Stimulated activated CD4-positive, alpha-beta T cell treated with anti-CD3 and anti-CD28 coated beads, TNF-alpha, amount 100 ng/mL, for 4 hours (primary cell): ENCODE results near the gene FNDC11.

ENCODE experiments used
- DNase-seq, 3 experiments: peaks; one replicate each; pipeline ENCODE4 v3.0.0-alpha.2; 2020; ENCODE audit warnings: low read depth in 3 of 3

The FNDC11 gene

DNA sequence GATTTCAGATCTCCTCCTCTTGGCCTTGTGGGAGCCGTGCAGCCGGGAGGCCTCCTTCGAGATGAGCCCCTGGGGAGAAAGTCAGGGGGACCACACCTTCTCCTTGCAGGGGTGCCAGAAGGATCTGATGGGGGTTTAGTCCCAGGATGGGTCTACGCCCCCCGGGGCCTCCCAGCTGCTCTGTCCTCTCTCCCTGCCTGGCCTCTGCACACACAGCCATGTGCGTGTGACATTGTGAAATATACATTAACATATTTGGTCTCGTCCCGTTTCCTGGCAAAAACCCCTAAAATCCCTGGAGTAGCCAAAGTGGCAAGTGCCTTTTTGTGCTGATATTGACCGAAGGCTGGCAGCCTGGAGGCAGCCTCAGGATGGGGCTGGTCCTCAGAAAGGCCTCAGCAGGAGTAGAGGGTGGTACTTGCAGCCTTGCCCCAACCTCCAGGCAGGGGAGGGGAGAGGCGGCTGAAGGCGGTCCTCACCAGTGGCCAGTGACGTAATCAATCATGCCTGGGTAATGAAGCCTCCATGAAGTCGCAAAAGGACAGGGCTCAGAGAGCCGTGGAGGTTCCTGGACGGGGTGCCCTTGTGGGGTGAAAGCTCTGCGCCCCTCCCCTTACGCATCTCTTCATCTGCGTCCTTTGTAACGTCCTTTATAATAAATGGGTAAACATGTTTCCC lies 25.2 kb downstream of the FNDC11 start:
- DNase-seq = no peak

DNA sequence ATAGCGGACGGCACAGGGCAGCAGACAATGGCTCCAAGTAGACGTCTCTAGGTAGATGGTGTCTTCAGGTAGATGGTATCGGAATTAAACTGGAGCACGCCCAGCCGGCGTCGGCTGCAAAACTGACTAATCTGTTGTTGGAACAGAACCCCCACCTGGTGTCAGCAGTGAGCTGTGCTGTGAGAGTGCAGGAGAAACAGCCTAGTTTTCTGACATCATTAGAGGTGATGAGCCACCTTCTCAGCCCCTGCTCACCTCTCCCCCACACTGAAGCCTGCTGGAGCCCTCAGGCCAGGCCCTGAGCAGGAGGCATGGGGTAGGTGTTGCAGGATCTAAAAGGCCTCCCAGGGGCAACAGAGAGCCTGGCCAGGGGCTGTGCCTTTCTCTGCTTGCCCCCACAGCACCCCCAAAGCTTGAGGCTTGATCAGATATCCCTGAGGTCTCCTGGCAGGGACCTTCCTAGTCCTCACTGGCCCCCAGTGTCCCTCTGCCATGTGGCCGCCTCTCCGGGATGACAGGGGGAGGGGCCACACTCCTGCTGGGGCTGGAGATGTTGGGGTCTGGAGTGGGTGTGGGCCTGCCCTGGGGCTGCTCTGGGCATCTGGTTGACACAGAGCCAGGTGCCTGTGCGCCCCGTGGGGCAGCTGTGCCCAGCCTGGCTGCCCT lies 27.0 kb downstream of the FNDC11 start:
- DNase-seq = peak; percentile 44 to 69 (median 67)

DNA sequence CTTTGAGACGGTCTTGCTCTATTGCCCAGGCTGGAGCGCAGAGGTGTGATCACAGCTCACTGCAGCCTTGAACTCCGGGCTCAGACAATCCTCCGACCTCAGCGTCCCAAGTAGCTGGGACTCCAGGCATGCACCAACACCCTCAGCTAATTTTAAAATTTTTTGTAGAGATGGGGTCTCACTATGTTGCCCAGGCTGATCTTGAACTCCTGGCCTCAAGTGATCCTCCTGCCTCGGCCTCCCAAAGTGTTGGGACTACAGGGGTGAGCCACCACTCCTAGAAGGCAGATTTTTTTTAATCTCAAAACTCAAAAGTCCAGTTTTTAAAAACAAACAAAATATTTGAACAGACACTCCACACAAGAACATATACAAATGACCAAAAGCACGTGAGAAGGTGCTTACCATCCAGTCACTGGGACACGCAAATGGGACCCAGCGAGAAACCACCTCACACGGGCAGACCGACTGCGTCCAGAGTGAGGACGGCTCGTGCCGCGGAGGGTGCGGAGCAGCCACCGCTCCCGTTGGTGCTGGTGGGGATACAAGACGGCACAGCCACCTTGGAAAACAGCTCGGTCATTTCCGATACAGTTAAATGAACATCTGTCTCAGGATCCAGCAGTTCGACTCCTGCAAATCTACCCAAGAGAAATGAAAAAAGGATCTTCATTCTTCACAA lies 28.6 kb downstream of the FNDC11 start:
- no peak for DNase-seq

DNA sequence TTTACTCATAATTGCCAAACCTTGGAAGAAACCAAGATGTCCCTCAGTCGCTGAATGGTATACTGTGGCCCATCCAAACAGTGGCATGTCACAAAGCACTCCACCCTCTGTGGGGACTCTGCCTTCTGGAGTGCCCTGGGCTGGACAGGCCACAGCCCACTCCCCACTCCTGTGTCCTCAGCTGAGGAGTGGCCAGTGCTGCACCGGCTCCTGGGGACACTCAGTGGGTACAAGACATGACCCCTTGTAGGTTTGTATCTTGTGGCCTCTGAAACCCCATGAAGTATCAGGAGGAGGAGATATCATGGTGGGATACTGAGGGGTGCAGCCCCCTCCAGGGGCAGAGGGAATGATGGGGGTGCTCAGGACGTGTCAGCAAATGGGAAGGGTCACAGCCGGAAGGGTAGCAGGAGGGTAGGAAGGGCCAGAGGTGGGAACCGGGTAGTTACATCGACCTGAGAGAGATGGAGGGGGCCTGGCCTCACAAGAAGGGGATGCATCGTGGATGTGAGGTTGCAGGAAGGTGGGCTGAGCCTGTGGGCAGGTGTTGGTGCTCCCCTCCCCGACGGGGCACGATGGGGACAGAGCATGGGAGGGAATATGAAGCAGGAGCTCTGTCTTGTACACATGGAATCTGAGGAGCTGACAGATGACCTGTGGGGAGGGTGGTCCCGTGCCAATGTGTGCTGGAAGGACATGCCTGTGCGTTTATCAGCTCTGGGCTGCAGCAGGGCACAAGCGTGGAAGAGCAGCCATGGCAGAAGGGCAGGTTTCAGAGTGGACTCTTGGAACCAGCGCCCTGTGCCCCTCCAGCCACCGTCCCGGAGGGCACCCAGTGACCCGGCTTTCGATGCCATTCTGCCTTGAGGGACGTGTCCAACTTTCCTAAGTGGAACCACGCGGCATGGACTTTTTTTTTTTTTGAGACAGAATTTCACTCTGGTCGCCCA lies 31.9 kb downstream of the FNDC11 start:
- no peak for DNase-seq

DNA sequence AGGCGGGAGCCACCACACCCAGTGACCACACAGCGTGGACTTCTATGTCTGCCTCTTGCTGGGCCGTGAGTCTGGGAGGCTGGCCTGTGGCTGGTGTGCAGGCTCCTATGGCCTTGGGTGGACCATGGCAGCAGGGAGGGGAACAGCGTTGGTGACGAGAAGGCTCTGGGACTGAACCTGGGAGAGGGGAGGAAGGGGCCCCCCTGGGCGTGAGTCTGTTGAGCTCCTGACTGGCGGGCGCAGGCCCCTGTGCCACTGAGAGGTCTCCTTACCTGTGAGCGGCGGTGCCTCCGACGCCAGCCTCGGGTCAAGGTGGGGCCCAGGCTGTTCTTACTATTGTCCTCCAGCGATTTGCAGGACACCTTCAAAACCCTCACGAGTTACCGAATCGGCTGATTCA lies 32.8 kb downstream of the FNDC11 start:
- no peak for DNase-seq

DNA sequence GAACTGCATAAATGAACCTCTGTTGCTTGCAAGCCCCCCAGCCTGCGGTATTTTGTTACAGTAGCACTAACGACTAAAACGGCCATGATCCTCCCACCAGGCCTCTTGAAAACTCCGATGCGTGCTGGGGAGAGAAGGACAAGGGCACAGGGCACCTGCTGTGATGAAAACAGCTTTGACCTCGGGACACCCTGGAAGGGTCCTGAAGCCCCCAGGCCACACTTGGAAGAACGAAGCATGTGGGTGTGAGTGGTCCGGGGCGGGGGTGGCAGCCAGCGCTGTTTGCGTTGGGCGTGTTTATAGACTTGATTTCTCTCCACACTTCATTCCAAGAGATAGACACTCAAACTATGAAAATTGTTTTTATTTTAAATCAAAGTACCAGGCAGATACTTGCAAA lies 33.3 kb downstream of the FNDC11 start:
- DNase-seq = no peak

DNA sequence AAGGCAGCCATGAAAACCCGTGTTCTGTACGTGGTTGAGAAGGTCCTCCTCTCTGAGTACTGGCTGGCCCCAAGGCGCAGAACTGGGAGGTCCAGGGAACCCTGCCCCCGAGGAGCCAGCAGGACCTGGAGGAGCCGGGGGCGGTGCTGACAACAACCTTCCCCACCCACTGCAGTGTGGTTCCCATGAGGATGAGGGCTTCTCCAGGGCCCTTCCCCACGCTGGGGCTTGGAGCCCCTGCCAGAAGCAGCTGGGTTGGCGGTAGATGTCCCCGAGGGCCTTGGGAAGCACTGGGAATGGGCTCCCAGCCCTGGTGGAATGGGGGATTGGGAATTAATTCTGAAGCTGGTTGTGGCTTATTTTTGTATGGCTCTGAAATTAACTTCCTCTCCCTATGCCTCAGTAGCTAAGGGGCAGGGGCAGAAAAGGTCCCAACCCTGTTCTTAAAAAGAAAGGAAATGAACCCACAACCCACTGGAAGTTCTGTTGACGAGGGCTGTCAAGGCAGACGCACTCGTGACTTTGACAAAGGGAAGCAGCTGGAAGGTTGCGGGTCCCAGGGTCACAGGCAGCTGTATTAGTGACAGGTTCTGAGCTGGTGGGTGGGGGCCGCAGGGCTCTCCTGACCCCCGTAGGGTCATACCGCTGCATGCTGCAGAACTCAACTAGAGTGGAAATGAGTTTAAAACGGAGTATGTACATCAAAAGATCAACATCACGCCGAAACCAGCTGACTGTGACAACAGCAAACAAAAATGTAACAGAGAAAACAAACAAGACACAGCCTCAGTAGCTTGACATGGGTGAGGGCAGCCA lies 34.0 kb downstream of the FNDC11 start:
- no peak for DNase-seq

DNA sequence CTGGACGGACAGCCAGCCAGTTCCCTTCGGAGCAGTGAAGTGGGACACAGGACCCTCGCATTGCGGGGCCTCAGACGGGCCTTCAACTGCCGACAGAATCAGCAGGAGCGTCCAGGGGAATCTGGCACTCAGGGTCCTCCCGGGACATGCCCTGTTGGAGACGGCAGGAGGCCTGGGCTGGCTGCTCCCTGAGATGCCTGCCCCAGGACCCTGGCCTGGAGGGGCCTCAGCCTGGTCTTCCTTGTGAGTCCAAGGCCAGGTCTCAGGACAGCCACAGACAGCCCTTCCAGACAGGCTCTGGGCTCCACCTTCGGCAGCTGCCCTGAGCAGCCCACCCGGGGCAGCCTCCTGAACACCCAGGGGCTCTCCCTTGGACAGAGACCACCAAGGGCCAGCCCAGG lies 34.7 kb downstream of the FNDC11 start:
- DNase-seq = no peak

DNA sequence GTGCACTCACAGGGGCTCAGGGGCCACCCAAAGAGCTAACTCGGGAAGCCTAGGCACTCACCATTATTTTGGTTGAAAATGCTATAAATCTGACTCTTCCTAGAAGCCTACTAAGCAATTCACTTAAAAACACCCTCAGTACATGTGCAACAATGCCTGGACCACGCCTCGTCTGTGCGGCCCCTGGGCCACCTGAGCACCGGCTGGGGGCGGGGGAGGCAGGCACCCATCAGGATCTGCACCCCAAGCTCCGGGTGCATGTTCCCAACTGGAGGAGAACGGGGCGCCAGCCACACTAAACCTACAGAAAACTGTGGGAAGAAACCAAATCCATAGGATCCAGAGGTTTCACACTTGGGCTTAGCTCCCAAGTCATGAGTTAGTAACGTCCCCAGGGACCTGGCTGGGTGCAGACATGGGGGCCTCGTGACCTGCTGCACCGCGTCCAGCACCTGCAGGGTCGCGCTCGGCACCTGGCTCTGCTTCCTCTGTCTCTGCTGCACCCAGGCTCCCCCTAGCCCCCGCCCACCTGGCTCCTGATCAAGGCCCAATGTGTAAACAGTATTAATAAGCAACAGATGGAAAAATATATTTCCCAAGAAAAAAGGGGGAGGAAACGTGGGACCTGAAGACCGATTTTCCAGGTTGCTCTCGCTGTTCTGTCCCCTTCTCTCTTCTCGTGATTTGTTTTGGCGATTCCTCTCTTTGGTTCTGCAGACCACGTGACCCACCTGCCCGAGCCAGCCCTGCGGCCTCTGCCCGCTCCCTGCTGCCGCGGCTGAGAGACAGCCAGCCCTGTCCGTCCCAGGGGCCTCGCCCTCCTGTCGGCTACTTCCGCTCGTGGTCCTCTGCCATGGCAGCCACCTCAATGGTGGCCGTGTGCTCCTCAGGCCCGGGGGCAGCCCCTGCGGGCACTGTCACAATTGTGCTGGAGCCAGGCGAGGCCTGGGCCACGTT lies 35.6 kb downstream of the FNDC11 start:
- no peak for DNase-seq

DNA sequence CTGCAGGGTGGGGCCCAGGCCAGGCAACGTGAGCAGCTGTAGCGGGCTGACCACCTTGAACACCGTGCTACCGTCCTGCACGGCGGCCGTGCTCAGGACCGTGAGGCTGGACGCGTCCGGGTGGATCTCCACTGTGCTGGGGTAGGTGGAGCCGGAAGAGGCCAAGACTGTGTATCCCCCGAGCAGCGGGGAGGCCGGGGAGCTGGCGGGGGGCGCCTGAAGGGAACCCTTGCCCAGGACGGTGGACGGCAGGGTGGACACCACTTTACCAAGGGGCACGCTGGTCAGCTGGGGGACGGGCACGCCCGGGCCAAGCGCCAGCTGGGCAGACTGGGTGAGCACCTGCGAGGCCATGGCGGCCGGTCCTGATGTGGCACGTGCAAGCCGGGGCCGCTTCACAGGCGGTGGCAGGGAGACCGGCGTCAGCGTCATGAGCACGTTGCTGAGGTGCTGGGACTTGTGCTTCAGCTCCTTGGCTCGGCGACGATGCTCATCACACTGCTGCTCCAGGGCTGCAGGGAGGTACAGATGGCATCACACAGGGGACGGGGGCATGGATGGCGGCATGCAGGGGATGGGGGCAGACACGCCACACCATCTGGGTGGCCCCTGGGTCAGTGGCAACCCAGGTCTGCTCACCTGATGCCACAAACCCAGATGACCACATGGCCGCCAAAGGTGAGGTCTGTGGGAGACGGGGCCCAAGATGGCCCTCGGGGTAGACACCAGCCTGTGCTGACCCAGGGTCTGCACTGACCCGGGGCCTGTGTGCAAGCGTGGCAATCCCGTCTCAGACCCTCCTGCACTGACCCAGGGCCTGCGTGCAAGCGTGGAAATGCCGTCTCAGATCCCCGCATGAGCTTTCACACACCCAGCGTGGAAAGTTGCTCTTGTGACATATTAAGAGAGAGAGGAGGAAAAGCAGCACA lies 36.5 kb downstream of the FNDC11 start:
- DNase-seq = no peak

DNA sequence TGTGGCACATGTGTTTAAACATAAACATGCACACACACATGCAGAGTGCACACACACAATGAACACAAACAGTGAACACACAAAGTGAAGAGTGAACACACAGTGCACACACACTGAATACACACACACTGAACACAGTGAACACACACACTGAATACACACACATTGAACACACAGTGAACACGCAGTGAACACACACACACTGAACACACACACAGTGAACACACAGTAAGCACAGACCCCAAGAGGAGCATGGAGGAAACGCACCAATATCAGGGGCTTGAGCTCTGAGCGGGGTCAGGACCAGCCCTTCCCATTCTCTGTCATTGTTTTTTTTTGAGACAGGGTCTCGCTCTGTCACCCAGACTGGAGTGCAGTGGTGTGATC lies 37.2 kb downstream of the FNDC11 start:
- no peak for DNase-seq

DNA sequence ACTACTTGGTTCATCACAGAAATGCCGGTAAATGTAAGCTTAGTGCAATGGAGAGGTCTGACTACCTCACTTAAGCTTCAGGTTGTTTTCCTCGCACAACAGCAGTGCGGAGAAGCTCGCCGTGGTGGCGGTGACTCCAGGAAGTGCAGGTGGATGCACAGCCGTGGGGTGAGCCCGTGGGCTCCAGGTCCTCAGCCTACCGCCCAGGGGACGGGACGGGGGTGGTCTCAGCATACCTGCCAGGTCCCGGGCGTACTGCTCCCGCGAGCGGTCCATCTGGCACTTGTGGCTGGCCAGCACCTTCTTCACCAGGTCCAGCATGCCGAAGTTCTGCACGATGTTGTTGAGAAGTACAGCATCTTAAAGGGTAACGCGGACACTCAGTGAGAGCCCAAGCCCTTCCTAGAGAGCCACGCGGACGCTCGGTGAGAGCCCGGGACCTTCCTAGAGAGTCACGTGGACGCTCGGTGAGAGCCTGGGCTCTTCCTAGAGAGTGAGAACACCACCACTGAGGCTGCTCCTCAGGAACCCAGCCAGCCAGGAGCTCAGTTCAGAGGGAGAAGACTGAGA lies 37.9 kb downstream of the FNDC11 start:
- DNase-seq = no peak

DNA sequence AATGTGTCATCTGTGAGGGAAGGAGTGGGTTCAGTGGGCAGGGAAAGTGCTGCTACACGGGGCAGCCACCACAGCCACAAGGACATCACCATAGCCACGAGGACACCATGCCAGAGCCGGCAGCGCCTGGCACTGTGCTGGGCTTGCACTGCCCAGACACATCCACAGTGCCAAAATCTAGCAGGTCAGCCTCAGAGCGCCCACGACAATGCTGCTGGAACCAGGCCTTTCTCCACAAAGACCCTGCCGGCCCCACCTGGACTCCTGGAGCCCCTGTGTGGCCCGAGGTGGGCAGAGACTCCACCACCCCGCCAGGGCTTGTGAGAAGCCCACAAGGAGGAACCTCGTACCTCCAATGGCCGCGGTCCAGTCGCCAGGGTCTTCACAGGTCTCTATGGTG lies 38.7 kb downstream of the FNDC11 start:
- DNase-seq = no peak

DNA sequence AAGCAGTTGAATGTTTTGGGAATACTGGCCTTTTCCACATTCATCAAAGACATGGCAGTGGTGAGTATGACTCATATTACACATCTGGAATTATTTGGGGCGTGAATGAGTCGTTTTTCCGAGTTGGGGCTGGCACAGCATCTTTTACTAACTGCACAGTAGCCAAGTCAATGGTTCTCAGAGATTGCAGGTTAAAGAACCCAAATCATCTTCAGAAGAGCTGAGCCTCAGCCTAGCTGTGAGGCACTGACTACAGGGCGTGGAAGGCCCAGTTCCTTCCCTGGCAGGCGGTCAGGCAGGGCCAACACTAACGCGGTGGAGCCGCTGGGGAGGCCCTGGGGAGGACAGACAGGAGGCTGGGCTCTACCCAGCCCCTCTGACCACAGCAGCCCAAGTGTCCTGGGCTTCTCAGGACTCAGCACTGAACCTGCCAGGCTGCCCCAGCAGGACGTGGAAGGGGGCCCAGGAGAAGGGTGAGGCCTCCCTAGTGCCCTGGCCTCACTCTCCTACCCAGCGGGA lies 40.1 kb downstream of the FNDC11 start:
- DNase-seq = no peak

DNA sequence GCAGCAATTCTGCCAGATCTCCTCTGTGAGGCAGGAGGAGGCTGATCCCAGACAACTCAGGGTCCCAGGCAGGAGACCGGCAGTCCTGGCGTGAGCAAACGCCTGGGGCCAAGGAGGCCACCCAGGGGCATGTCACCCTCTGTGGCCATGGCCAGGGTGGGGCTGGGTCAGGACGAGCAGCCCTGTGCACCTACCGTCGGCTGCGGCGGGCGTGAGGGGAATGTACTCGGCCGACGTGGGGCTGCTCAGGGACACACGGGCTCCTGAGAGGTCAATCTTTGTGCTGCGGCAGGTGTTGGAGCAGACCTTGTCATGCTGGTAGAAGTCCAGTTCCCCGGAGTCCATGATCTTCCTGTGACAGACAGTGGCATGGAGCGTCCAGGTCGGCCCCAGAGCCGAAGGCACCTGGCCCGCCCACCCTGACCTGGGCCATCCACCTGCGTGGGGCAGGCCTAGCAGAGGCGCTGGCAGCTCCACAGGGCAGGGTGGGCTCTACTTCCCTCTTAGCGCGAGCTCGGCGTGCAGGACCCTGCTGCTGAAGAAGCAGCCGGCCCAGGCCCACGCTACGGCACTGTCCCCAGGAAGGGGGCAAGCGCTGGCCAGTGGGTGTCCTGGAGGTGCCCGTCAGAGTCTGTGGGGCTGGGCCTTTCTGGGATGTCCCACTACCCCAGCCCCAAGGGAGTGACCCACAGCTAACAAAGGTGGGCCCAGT lies 41.6 kb downstream of the FNDC11 start:
- no peak for DNase-seq

DNA sequence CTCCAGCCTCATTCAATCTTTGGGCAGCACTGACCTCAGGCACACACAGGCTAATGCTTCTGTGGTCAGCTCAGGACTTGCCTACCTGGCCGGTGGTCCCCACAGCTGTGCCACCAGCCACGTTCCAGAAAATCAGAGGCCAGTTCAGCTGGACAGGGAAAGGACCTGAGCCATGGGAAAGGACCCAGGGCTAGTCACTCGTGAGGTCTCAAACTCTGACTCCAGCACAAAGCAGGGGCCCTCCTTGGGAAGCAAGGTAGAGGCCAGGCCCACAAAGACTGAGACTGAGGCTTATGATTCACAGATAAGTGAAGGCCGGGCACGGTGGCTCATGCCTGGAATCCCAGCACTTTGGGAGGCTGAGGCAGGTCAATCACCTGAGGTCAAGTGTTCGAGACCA lies 42.5 kb downstream of the FNDC11 start:
- DNase-seq = no peak

DNA sequence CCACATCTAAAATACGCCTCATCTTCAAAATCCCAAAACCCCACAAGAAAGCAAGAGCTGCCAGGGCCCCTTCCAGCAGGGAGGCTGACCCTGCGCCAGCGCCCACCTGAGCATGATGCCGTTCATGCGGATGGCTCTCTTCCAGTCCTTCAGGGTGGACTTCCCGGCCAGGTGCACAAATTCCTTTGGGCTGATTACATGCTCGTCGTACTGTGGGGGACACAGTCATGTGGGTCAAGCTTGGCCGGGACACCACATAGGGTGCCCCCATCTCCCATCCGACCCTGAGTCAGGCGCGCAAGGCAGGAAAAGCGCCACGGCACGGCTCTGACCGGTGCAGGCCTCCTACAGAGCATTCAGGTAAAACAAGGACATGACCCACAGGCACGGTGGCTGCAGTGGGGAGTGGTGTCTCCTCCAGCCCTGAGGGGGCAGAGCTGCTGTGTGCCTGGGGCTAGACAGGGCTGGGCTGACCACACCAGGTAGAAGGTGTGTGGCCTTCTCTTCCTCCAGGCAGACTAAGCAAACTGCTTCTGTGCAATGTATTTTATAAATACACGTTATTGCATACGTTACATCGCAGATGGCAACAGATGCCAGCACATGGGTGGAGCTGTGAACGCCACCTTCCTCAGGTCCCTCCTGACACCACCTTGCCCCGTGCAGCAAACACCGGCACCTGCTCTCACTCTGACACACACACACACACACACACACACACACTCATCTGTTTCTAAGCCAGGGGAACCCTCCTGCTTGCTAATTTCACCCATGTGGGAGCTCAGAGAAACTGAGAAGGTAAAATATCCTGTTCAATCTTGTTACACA lies 43.9 kb downstream of the FNDC11 start:
- DNase-seq = no peak
